Peyer's patch (tissue), 4 donors: ENCODE data around the gene PLAU.

Experiments
- CTCF ChIP-seq, 6 experiments: fragments of 450-650 bp in 4 of 6; fragments of 200-600 bp in 2 of 6; sonication (generic) in 1 of 6; IDR thresholded peaks; one replicate each; pipeline ENCODE4 v1.5.1; 2017 to 2019; ENCODE audit warnings: antibody characterized with exemption in 6 of 6, mild to moderate bottlenecking in 3 of 6, moderate library complexity in 1 of 6
- POLR2A ChIP-seq, 2 donors: fragments of 450-650 bp; IDR thresholded peaks; one replicate each; pipeline ENCODE4 v1.5.1; 2017; ENCODE audit warnings: antibody characterized with exemption in 2 of 2, mild to moderate bottlenecking in 2 of 2, moderate library complexity in 2 of 2

GRCh38 chr10:73948947-73949633 is 38.2 kb downstream of the PLAU start:
- TF ChIP-seq CTCF (IDR thresholded peaks at IDR 0.05) = no peak
- TF ChIP-seq POLR2A (IDR thresholded peaks at IDR 0.05) = no peak
